GM19351 (cell line): ENCODE measurements around the gene KCNIP1.
"Not testable (repeated sequence)": the region's sequence is repeated elsewhere in the genome, so short reads cannot be mapped to it uniquely, and the experiment has no call there.

Experiments used
- ATAC-seq: cut with Tn5 transposase; IDR thresholded peaks from one replicate; pipeline ENCODE4 v1.9.1; 2021; ENCODE audit warnings: mild to moderate bottlenecking, moderate library complexity; ENCODE audit not compliant: unreplicated experiment

KCNIP1 gene

GRCh38 chr5:170765868-170766267 is 262.0 kb downstream of the KCNIP1 start:
- not testable (repeated sequence) for ATAC-seq

GRCh38 chr5:170769246-170769645 is 265.4 kb downstream of the KCNIP1 start:
- ATAC-seq, result no peak

DNA sequence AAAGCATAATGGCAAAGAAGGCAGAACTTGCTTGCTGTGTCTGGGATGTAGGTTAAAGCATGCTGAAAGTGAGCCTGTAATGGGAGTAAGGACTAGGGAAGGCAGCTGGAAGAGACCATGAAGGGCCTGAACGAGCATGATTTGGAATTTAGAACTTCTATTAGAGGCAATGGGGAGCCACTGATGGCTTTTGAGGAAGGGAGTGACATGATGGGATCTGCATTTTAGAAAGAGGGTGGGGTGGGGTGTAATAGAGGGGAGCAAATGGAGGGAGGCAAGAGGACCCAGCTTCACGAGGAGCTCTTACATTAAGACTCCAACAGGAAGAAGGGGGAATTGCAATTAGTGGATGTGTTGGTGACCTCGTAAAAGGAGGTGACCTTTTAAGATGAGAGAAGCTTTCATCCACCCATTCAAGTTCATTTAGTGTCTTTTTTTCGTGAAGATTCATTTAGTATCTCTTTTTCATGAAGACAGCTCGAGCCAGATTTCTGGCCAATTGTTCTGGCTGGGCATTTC is 266.1 kb downstream of the KCNIP1 start:
- no peak for ATAC-seq

DNA sequence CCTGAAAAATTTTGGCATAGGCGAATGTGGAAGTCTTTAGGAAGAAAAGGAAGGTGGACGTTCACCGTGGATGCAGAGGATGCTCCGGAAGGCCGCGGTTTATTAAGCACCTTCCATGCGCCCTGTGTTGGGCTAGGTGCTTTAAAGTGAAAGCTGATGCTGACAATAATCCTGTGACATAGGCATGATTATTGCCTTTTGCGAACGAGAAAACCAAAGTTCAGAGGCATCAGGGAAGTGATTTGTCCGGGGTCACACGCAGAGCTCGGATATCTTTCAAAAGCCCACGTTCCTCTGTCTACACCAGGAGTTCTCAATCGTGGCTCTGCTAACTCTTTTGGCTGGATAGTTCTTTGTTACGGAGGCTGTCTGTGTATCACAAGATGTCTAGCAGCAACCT is 267.7 kb downstream of the KCNIP1 start:
- ATAC-seq, result no peak

DNA sequence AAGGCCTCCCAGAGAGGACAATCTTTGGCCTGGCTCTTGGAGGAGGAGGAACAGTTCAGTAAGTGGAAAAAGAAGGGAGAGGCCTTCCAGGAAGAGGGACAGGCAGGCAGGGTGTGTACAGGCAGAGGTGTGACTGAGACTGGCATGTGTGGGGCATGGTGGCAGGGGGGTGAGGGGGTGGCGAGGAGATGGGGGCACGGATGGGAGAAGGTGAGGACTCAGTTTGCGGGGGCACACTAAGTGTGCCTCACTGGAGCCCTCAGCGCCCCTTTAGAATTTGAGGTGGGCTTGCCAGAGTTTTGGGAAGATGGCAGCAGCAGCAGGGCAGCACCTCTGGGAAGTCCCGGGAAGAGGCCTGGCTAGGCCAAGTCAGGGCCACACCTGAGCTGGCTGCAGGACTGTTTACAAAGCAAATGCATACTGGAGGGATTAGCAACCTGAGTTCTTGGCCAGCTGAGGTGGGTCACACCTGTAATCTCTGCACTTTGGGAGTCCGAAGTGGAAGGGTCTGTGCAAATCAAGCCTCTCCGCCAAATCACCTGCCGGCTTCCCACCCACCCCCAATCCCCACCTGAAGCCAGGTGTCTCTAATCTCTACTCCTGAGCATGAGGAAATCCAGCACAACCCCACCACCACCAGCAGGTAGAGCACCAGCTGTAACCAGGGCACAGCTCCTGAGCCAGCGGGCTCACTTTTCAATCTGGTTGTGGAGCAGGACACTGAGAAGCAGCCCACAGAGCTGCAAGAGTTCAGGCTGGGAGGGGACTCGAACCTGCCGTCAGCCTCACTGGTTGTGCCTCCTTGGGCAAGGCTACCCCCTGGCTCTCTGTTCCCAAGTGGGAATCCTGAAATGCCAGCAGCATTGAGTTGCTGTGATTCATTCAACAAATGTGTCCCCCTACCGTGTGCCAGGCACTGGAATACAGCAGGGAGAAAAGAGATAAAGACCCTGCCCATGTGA is 269.5 kb downstream of the KCNIP1 start:
- no peak for ATAC-seq

DNA sequence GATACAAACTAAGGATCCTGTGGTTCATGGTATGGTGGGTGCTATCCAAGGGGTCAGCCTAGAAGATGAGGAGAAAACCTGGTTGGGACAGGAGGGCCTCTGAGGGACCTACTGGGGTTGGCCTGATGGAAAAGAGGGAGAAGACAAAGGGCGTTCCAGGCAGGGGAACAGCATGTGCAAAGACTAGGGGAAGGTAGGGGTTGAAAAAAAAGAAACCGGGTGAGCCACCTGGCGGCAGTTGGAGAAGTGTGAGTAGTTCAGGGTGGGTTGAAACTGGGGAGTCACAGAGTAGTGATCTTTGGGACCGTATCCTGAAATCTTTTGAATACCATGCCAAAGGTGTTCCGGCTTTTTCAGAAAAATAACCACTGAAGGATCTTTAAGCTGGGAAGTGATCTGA is 271.0 kb downstream of the KCNIP1 start:
- ATAC-seq, result no peak

GRCh38 chr5:170781946-170782345 is 278.1 kb downstream of the KCNIP1 start:
- ATAC-seq, result no peak

DNA sequence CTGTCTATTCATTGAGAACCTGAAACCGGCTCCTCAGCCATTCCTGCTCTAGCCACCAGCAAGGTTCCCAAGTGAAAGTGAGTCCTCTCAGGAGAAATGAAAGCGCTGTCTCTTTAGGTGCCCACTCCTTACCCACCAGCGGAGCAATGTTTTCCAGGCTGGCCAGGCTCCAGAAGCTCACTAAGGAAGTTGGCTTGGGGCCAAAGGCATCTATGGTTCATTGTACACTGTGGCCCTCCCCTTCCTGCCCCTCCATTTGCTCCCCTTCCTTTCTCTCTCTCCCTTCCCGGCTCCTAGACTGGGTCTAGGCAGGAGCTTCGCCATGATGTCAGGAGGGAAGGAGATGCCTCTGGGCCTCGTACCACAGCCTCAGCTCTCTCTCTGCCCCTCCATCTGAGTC is 278.6 kb downstream of the KCNIP1 start:
- no peak for ATAC-seq

DNA sequence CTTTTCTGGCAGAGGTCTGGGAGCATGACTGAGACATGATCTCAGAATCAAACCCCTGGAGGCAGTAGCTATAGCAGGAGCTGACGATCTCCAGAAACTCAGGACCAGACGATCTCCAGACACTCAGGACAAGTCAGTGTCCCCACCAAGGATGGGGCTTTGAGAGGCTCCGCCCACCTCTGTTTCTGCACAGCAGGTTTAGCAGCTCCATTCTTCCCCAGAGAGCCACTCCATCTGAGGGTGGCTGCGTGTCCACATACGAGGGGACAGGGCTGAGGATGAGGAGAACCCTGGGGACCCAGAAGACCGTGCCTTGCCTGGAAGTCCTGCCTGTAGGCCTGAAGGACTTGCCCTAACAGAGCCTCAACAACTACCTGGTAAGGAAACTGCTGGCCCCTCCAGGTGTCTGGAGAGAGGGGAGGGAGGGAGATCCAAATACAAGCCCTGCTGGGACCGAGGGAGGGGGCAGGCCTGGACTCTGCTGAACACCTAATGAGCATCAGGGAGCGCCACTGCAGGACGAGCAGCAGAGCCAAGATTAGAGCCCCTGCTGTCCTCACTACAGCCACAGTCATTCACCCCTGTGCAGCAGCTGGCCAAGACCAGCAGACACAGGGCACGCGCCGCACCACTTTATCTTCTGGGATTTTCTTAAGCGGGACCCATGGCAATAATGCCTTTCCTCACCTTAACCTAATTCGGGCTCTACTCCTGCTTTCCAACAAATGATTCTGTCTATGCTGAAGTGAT is 279.9 kb downstream of the KCNIP1 start, which contains the start of gene GABRP:
TSS of gene GABRP (plus strand) at position 228 of the 750 bp plus-strand sequence. CDS start 4,891 bp downstream, outside the sequence.
- no peak for ATAC-seq

- ATAC-seq, result no peak
Observed at GRCh38 chr5:170785416-170785815, 281.6 kb downstream of the KCNIP1 start.
